GM12878 (cell line): ENCODE data around the gene CSAG2. TPM values are rescaled to one million over a fixed set of nuclear protein-coding genes. Genes with fewer than 3 reads are reported as not detected.

ENCODE experiments used
- ATAC-seq: fragments of 200-7000 bp; cut with Tn5 transposase; 3 replicates; pipeline ENCODE4 v1.9.1; 2020; ENCODE audit warnings: mild to moderate bottlenecking, moderate library complexity
- BruUV-seq: library from RNA; stranded (reverse); fragments of 400-500 nt; replicated peaks from 2 replicates; lab custom pipeline; 2021; lab: Mats Ljungman, UMichigan
- CTCF ChIA-PET: fragments of 300-600 bp; sonication (Branson Sonifier 250); formaldehyde crosslinking; extraction: SDS; loops from one replicate; lab custom pipeline; 2021; ENCODE audit warnings: inconsistent platforms; lab: Yijun Ruan, JAX
- POLR2A ChIA-PET: fragments of 350-600 bp; formaldehyde crosslinking; extraction: SDS; loops from one replicate; lab custom pipeline; 2021; ENCODE audit warnings: inconsistent platforms; lab: Charles Lee
- RAD21 ChIA-PET: fragments of 300-600 bp; sonication (Branson Sonifier 250); formaldehyde crosslinking; loops from one replicate; lab custom pipeline; 2023; ENCODE audit warnings: antibody characterized with exemption; ENCODE audit not compliant: unreplicated experiment; lab: Charles Lee
- SMC1A ChIA-PET: fragments of 300-600 bp; sonication (Branson Sonifier 250); formaldehyde crosslinking; loops from one replicate; lab custom pipeline; 2023; ENCODE audit not compliant: unreplicated experiment, uncharacterized antibody; lab: Charles Lee
- DNase-seq: peaks from one replicate; pipeline ENCODE4 v3.0.0-alpha.2; 2011; ENCODE audit warnings: low read depth, low spot score
- FAIRE-seq: peaks from 3 replicates; lab custom pipeline; 2011; peaks lifted over from hg19 to GRCh38; lab: Jason Lieb, UNC
- H2AFZ ChIP-seq: 2 replicates; pipeline ENCODE4 v1.6.0; 2011; ENCODE audit warnings: low read depth, low read length, control low read depth; ENCODE audit not compliant: control insufficient read depth
- H3K27ac ChIP-seq: 2 replicates; pipeline ENCODE4 v1.5.1; 2011; ENCODE audit warnings: control low read depth; ENCODE audit not compliant: control insufficient read depth, insufficient read depth
- H3K27me3 ChIP-seq, 2 experiments: replicated peaks in 1 of 2; 2 replicates each; pipeline versions ENCODE4 v1.6.0 to v1.6.1; 2011; ENCODE audit warnings: low read length in 1 of 2; ENCODE audit not compliant: control insufficient read depth in 2 of 2, insufficient read depth in 2 of 2
- H3K36me3 ChIP-seq, 2 experiments: 2 replicates each; pipeline ENCODE4 v1.5.1; 2011; ENCODE audit warnings: low read length in 1 of 2; ENCODE audit not compliant: control insufficient read depth in 2 of 2, insufficient read depth in 2 of 2
- H3K4me1 ChIP-seq: 2 replicates; pipeline ENCODE4 v1.6.1; 2011; ENCODE audit warnings: mild to moderate bottlenecking, low read length, moderate library complexity, mixed read lengths; ENCODE audit not compliant: control insufficient read depth, insufficient read depth
- H3K4me2 ChIP-seq: 2 replicates; pipeline ENCODE4 v1.6.0; 2011; ENCODE audit warnings: control low read depth; ENCODE audit not compliant: control insufficient read depth, insufficient read depth
- H3K4me3 ChIP-seq: fragments of 200-600 bp; sonication (generic); 2 replicates; pipeline ENCODE4 v1.5.1; 2016
- H3K79me2 ChIP-seq: 2 replicates; pipeline ENCODE4 v1.6.0; 2011; ENCODE audit warnings: low read length; ENCODE audit not compliant: control insufficient read depth, insufficient read depth
- H3K9ac ChIP-seq: 2 replicates; pipeline ENCODE4 v1.8.0; 2011; ENCODE audit warnings: low read length, control low read depth, mixed read lengths; ENCODE audit not compliant: control insufficient read depth, insufficient read depth
- H3K9me3 ChIP-seq: replicated peaks from 3 replicates; pipeline ENCODE4 v1.5.1; 2011; ENCODE audit warnings: mild to moderate bottlenecking, low read length; ENCODE audit not compliant: control insufficient read depth, insufficient read depth
- H4K20me1 ChIP-seq: 2 replicates; pipeline ENCODE4 v1.6.0; 2011; ENCODE audit not compliant: control insufficient read depth, insufficient read depth
- ASH2L ChIP-seq: fragments of 300-600, 200-600 bp; sonication (generic); IDR thresholded peaks from 2 replicates; pipeline ENCODE4 v1.6.1; 2017; ENCODE audit warnings: low read depth, mild to moderate bottlenecking, borderline replicate concordance
- BMI1 ChIP-seq: fragments of 450-650 bp; IDR thresholded peaks from 2 replicates; pipeline ENCODE4 v1.6.1; 2016; ENCODE audit warnings: mild to moderate bottlenecking, moderate library complexity, borderline replicate concordance
- CHD1 ChIP-seq: IDR thresholded peaks from 2 replicates; pipeline ENCODE4 v1.6.1; 2012; ENCODE audit warnings: low read depth, low read length, improper control_type of control experiment
- DPF2 ChIP-seq: fragments of 450-650 bp; IDR thresholded peaks from 2 replicates; pipeline ENCODE4 v1.6.1; 2017; ENCODE audit warnings: mild to moderate bottlenecking
- E2F8 ChIP-seq: fragments of 450-650 bp; IDR thresholded peaks from 2 replicates; pipeline ENCODE4 v1.6.1; 2018; ENCODE audit warnings: mild to moderate bottlenecking, low read depth, moderate library complexity; ENCODE audit not compliant: partially characterized antibody
- IRF4 ChIP-seq: IDR thresholded peaks from 2 replicates; pipeline ENCODE4 v1.6.1; 2011; ENCODE audit warnings: low read depth, low read length
- JUND ChIP-seq: IDR thresholded peaks from 2 replicates; pipeline ENCODE4 v1.6.1; 2012; ENCODE audit warnings: low read depth, mild to moderate bottlenecking, low read length, improper control_type of control experiment, moderate library complexity
- NFYA ChIP-seq: IDR thresholded peaks from 2 replicates; pipeline ENCODE4 v1.6.1; 2011; ENCODE audit warnings: low read depth, mild to moderate bottlenecking, low read length, improper control_type of control experiment, borderline replicate concordance
- NR2C2 ChIP-seq: IDR thresholded peaks from 2 replicates; pipeline ENCODE4 v1.6.1; 2011; ENCODE audit warnings: borderline replicate concordance, low read depth; ENCODE audit not compliant: control insufficient read depth, insufficient read length
- PAX8 ChIP-seq: fragments of 450-650 bp; IDR thresholded peaks from 2 replicates; pipeline ENCODE4 v1.6.1; 2017; ENCODE audit warnings: mild to moderate bottlenecking, moderate library complexity
- SMC3 ChIP-seq: IDR thresholded peaks from 2 replicates; pipeline ENCODE4 v1.6.1; 2011; ENCODE audit warnings: low read length, improper control_type of control experiment, borderline replicate concordance
- SREBF2 ChIP-seq: IDR thresholded peaks from 2 replicates; pipeline ENCODE4 v1.6.1; 2012; ENCODE audit warnings: mild to moderate bottlenecking, low read length
- SUZ12 ChIP-seq: fragments of 200-600 bp; sonication (generic); IDR thresholded peaks from one replicate; pipeline ENCODE4 v1.6.1; 2018; ENCODE audit warnings: antibody characterized with exemption, mild to moderate bottlenecking; ENCODE audit not compliant: unreplicated experiment
- TAF1 ChIP-seq: IDR thresholded peaks from 2 replicates; pipeline ENCODE4 v1.6.1; 2011; ENCODE audit warnings: mild to moderate bottlenecking, low read depth, low read length, borderline replicate concordance
- ZNF24 ChIP-seq: fragments of 450-650 bp; IDR thresholded peaks from 2 replicates; pipeline ENCODE4 v1.6.1; 2017; ENCODE audit warnings: antibody characterized with exemption, mild to moderate bottlenecking
- WGBS: methylation state at CpG from one replicate; pipeline ENCODE4 v1.1.6; 2016; ENCODE audit warnings: low lambda C conversion rate; ENCODE audit not compliant: insufficient replicate concordance, insufficient coverage; ENCODE audit errors: missing lambda C conversion rate; 5-methylcytosine and 5-hydroxymethylcytosine counted together
- in situ Hi-C: fragments of 300-500 bp; cut with MboI; formaldehyde crosslinking; loops from 9 replicates; pipeline ENCODE4 v1.14.3; 2018; ENCODE audit warnings: mixed read lengths
- intact Hi-C: fragments of 100-400 bp; cut with micrococcal nuclease; formaldehyde crosslinking; loops from one replicate; pipeline ENCODE4 v1.14.2; 2022; ENCODE audit not compliant: unreplicated experiment
- polyA plus RNA-seq, 11 experiments: library from polyadenylated mRNA; depleted of rRNA in 4 of 11; unstranded in 6 of 11; stranded (reverse) in 5 of 11; fragments of >200 nt; fragmentation: Nextera tagmentation in 4 of 11; fragmentation: Illumina TruSeq in 1 of 11; extraction: Ambion mirVana in 4 of 11; extraction: Trizol in 1 of 11; gene quantifications; 1 replicate in 1 of 11; 2 replicates in 10 of 11; pipeline versions ENCODE4 v1.2.1 to v1.2.3, GENCODE V29; 2011 to 2016; ENCODE audit warnings: inconsistent platforms in 2 of 11, missing spikeins in 2 of 11, low read depth in 1 of 11
- total RNA-seq, 4 experiments: library from RNA; depleted of rRNA in 3 of 4; stranded (reverse); fragments of >200 nt in 3 of 4; fragmentation: Illumina TruSeq in 1 of 4; extraction: Trizol in 1 of 4; gene quantifications; 2 replicates each; pipeline versions ENCODE4 v1.2.1 to v1.2.3, GENCODE V29; 2013 to 2021
- TF ChIP-seq, protein P1 (sequence below): fragments of 450-650 bp; formaldehyde crosslinking; IDR thresholded peaks from 2 replicates; pipeline ENCODE4 v1.4.0; 2022; ENCODE audit warnings: mild to moderate bottlenecking, moderate library complexity

CSAG2 gene
- total and polyA plus RNA-seq, 10 of the 15 experiments (the other 5 are each of a cell fraction or from before 2014, with no cell fraction given): 0.14 to 0.83 (median 0.46) TPM; not detected in 3

DNA sequence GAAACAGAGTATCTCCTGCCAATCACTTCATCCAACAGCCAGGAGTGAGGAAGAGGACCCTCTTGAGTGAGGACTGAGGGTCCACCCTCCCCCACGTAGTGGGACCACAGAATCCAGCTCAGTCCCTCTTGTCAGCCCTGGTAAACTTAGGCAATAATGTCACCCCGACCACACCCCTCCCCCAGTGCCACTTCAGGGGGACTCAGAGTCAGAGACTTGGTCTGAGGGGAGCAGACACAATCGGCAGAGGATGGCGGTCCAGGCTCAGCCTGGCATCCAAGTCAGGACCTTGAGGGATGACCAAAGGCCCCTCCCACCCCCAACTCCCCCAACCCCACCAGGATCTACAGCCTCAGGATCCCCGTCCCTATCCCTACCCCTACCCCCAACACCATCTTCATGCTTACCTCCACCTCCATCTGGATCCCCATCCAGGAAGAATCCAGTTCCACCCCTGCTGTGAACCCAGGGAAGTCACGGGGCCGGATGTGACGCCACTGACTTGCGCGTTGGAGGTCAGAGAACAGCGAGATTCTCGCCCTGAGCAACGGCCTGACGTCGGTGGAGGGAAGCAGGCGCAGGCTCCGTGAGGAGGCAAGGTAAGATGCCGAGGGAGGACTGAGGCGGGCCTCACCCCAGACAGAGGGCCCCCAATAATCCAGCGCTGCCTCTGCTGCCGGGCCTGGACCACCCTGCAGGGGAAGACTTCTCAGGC lies 24.3 kb upstream of the CSAG2 start, which contains the start of the genes CSAG1 and MAGEA12:
Gene CSAG1, minus strand, starts transcription at position 461 of the 715 bp plus-strand sequence. CDS start 1,261 bp downstream, outside the sequence.
Gene MAGEA12, plus strand, starts transcription at position 497 of the 715 bp plus-strand sequence. CDS start 2,405 bp downstream, outside the sequence.
- no peaks in the 10 kb centered on the region for H3K36me3 ChIP-seq
- no peak within 1 kb of the TSS for H3K4me3 ChIP-seq
- ChIA-PET CTCF (no interaction called here), RAD21 (no interaction called here), SMC1A (no interaction called here), POLR2A (no interaction called here)
- intact Hi-C loops (no loop called here), in situ Hi-C loops (no loop called here)
- H4K20me1 ChIP-seq: no peaks in the 10 kb centered on the region
- H3K27me3 ChIP-seq: no peaks in the 10 kb centered on the region
- no peaks in the 10 kb centered on the region for H3K79me2 ChIP-seq
- H3K9me3 ChIP-seq: no peaks in the 10 kb centered on the region
- H3K27ac ChIP-seq: no peak within 1 kb of the TSS
- no peak within 1 kb of the TSS for H3K4me2 ChIP-seq
- FAIRE-seq: no peak
- H2AFZ ChIP-seq: no peak within 1 kb of the TSS
- no peaks in the 10 kb centered on the region for H3K4me1 ChIP-seq
- TF ChIP-seq SREBF2: no peak
- no peak for TF ChIP-seq SUZ12
- no peak for TF ChIP-seq ZNF24
- no peak for TF ChIP-seq IRF4
- TF ChIP-seq E2F8: no peak
- no peak for TF ChIP-seq PAX8
- no peak for TF ChIP-seq DPF2
- no peak for TF ChIP-seq ASH2L
- TF ChIP-seq TAF1: no peak
- no peak for TF ChIP-seq CHD1
- no peak for TF ChIP-seq BMI1
- TF ChIP-seq, protein P1, sequence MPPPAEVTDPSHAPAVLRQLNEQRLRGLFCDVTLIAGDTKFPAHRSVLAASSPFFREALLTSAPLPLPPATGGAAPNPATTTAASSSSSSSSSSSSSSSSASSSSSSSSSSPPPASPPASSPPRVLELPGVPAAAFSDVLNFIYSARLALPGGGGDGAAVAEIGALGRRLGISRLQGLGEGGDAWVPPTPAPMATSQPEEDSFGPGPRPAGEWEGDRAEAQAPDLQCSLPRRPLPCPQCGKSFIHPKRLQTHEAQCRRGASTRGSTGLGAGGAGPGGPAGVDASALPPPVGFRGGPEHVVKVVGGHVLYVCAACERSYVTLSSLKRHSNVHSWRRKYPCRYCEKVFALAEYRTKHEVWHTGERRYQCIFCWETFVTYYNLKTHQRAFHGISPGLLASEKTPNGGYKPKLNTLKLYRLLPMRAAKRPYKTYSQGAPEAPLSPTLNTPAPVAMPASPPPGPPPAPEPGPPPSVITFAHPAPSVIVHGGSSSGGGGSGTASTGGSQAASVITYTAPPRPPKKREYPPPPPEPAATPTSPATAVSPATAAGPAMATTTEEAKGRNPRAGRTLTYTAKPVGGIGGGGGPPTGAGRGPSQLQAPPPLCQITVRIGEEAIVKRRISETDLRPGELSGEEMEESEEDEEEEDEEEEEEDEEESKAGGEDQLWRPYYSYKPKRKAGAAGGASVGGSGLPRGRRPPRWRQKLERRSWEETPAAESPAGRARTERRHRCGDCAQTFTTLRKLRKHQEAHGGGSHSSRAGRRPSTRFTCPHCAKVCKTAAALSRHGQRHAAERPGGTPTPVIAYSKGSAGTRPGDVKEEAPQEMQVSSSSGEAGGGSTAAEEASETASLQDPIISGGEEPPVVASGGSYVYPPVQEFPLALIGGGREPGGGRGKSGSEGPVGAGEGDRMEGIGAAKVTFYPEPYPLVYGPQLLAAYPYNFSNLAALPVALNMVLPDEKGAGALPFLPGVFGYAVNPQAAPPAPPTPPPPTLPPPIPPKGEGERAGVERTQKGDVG (CRISPR knock-in tag): no peak
- TF ChIP-seq NR2C2: no peak
- TF ChIP-seq SMC3: no peak
- TF ChIP-seq JUND: no peak
- no peak for TF ChIP-seq NFYA
- 62% methylated on average over 16 of the region's 21 CpGs for WGBS
- no peak for ATAC-seq
- no TSS peak for BruUV-seq
- DNase-seq: no peak
- H3K9ac ChIP-seq: no peak within 1 kb of the TSS
